T-helper 1 cell treated with Interleukin-12 subunit alpha and Interleukin-12 subunit beta and Interleukin-4 antibody, amounts not matched to agents 30 ng/mL and 1 ng/mL, for 36 hours (primary cell): Measurements from ENCODE around the gene CCAR1. TPM values are rescaled to one million over a fixed set of nuclear protein-coding genes. Genes with fewer than 3 reads are reported as not detected.
"Not testable (repeated sequence)": the region's sequence is repeated elsewhere in the genome, so short reads cannot be mapped to it uniquely, and the experiment has no call there.

Source experiments
- intact Hi-C: fragments of 100-400 bp; cut with micrococcal nuclease; formaldehyde crosslinking; loops from one replicate; pipeline ENCODE4 v1.15.1; 2024
- total RNA-seq: library from RNA; stranded (reverse); gene quantifications from 2 replicates; pipeline ENCODE4 v1.2.3, GENCODE V29; 2022

Gene CCAR1, protein sequence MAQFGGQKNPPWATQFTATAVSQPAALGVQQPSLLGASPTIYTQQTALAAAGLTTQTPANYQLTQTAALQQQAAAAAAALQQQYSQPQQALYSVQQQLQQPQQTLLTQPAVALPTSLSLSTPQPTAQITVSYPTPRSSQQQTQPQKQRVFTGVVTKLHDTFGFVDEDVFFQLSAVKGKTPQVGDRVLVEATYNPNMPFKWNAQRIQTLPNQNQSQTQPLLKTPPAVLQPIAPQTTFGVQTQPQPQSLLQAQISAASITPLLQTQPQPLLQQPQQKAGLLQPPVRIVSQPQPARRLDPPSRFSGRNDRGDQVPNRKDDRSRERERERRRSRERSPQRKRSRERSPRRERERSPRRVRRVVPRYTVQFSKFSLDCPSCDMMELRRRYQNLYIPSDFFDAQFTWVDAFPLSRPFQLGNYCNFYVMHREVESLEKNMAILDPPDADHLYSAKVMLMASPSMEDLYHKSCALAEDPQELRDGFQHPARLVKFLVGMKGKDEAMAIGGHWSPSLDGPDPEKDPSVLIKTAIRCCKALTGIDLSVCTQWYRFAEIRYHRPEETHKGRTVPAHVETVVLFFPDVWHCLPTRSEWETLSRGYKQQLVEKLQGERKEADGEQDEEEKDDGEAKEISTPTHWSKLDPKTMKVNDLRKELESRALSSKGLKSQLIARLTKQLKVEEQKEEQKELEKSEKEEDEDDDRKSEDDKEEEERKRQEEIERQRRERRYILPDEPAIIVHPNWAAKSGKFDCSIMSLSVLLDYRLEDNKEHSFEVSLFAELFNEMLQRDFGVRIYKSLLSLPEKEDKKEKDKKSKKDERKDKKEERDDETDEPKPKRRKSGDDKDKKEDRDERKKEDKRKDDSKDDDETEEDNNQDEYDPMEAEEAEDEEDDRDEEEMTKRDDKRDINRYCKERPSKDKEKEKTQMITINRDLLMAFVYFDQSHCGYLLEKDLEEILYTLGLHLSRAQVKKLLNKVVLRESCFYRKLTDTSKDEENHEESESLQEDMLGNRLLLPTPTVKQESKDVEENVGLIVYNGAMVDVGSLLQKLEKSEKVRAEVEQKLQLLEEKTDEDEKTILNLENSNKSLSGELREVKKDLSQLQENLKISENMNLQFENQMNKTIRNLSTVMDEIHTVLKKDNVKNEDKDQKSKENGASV
- 74.6 and 93.1 TPM in 2 replicates for total RNA-seq

DNA sequence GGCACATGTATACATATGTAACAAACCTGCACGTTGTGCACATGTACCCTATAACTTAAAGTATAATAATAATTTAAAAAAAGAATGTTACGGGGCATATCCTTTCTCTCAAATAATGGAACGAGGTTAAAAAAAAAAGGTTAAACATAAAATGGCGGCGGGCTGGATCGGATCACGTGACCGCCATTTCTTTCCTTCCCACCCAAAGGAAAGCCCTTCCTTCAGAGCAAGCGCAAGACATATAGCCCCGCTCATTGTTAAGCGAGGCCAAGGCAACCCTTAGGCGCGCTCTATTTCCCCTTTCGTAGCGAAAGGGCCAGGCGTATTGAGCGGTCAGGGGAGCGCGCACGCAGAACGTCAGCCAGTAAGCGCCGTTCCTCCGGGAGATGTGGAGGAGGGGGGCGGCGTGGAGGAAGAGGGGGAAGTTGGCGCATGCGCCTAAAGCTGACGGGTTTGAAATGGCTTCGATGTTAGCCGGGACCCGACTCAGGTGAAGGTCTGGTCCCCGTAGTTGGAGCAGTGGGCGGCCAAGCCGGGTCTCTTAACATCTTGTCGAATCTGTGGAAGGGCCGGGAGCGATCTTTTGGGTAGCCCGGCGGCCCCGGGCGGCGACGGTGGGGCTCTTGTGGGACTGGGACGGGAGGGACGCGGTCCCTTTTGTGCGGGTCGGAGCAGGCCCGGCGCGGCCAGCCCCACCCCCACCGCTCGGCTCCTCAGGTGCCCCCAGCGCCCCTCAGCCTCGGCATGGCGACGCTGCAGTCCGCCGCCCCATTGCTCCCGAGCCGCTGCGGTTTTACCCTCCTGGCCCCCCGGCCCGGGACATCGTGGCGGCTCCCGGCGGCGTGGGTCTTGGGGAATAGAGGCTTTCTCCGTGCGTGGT, at the start of gene CCAR1:
CCAR1 (plus strand) TSS at position 447 of the 880 bp plus-strand sequence. CDS start 1,266 bp downstream, outside the sequence.
- intact Hi-C loops: loop anchor here (1.0 to 5.0 kb wide), 15 partner anchors 121 to 1512 kb away; partner anchors contain the start of genes DDX50, DNA2, HERC4 and HNRNPH3

DNA sequence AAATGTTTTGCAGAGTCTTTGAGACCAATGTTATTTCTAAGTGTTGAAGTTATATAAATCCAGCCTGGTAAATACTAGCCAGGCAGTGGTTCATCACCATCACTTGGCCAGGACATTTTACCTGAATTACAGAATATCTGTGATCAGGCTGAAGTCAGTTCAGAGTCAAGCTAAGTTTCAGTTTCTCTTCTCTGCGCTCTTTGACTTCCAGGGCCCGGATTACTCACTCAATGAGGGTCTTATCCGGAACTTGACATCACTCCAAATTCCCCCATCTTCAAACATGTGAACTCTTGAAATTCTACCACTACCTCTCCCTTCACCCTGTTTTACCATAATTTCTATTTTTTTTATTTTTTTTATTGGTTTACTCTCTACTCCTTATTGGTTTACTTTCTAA, 36.6 kb upstream of the CCAR1 start:
- intact Hi-C loops: no loop called here

DNA sequence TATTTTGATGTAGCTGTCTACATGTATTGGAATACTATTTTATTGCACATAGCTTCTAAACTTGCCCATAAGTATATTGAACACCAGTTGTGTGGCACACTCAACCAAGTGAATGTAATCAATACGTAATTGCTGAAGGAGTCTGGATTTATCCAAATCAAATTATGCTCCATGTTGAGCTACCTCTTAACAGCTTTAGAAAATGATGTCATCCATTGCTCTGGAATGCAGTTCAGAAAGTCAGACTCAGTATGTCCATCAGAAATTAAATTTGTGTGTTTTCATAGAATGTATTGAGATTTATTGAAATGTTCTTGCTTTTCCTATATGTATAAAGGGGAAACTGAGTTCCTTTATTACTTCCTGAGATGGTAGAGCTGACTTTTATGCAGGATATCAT, 25.0 kb upstream of the CCAR1 start:
- intact Hi-C loops: no loop called here

DNA sequence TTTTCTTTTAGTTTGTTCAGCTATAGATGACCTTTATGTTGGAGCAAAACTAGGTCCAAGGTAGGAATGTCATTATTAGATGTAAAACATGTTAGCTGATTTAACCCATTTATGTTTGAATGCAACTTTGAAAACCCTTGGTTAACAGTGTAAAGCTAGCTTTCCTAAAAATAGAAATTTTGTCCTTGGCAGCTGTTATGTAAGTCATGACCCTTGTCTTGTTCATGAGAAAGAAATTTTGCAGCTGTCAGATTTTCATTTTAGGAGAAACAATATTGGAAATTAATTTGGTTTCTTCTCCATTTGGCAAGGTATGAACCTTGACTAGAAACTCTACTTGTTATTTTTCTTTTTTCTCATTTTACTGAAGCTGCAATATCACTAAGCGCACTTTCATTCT, 23.9 kb upstream of the CCAR1 start:
- intact Hi-C loops: no loop called here

DNA sequence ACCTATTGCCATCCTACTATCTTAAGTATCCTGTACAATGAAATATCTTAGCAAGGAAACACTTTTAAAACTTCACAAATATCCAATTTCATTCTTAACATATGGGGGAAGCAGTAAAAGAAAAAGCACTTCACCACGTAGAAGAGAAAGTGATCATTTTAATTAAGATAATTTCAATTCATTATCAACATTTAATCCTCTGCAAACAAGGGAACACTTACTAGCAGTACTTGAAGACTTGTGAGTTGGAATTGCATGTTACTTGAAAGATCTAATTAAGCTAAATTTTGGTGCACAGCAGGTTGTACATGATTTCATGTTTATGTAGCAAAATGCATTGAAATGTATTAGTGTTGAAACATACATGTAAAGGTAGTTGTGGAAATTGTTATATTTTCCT, 20.8 kb upstream of the CCAR1 start:
- intact Hi-C loops: no loop called here

DNA sequence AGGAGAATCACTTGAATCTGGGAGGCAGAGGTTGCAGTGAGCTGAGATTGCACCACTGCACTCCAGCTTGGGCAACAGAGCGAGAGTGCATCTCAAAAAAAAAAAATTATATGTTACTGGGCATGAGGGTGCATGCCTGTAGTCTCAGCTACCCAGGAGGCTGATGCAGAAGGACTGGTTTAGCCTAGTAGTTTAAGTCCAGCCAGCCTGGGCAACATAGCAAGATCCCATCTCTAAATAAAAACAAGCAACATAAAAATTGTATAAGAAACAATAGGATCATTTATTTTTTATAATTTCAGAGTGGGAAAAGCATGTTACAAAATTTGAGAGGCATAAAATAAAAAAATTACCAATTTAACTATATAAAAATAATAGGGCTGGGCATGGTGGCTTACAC, 15.5 kb upstream of the CCAR1 start:
- intact Hi-C loops: no loop called here

DNA sequence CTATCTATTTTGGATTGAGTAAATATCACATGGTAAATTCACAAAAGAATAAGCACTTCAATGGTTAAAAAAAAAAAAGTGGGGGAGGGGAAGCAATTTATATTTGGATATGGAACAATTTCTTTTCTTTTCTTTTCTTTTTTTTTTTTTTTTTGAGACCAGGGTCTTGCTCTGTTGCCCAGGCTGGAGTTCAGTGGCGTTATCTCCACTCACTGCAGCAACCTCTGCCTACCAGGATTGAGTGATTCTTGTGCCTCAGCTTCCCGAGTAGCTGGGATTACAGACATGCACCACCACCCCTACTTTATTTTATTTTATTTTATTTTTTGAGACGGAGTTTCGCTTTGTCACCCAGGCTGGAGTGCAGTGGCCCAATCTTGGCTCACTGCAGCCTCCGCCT, 12.1 kb upstream of the CCAR1 start:
- intact Hi-C loops: not testable (repeated sequence)

DNA sequence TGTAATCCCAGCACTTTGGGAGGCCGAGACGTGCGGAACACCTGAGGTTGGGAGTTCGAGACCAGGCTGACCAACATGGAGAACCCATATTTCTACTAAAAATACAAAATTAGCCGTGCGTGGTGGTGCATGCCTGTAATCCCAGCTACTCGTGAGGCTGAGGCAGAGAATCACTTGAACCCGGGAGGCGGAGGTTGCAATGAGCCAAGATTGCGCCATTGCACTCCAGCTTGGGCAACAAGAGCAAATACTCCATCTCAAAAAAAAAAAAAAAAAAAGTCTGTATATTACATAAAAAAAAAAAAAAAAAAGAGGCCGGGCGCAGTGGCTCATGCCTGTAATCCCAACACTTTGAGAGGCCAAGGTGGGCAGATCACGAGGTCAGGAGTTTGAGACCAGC, 8.0 kb upstream of the CCAR1 start:
- intact Hi-C loops: not testable (repeated sequence)

DNA sequence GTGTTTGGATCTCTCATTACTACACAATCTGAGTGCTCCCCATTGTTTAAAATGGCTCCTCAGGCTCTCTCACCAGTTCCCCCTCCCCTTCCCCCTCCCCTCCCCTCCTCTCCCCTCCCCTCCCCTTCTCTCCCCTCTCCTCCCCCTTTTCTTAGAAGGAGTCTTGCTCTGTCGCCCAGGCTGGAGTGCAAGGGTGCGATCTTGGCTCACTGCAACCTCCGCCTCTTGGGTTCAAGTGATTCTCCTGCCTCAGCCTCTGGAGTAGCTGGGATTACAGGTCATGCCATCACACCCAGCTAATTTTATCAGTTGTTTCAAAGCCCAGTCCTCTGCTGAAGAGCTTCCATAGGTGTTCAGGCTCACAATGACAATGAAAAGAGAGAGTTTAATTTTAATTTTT, 3.6 kb upstream of the CCAR1 start:
- intact Hi-C loops: no loop called here

DNA sequence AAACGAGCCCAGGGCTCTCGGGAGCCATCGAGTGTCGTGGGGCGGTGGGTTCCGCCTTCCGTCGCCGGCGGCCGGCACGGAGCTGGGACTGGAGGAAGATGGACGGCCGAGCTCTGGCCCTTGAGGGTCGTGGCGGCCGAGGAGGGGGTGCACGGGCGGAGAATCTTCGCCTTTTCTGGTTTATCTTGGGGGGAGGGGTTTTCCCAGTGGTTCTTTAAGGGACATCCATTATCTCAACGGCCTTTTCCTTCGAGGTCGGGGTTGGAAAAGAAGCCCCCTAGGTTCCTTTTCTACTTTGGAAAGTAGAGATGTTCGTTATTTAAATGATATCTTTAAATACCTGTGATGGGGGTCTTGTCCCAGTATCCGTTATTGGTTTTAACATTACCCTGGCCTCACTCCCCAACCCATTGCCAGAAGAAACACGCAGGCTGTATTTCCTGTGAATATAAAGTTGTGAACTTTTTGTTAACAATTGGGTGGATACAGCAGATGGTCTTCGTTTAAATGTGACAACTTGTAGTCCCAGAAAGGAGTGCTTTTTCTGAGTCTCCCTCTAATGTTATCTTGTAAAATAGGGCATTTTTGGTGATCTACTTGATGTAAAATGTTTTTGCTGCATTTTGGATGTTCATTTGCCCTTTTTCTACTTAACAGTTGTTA, 765 bp downstream of the CCAR1 start:
- intact Hi-C loops: loop anchor here (1.0 to 5.0 kb wide), 15 partner anchors 122 to 1511 kb away; partner anchors contain the start of genes DDX50, DNA2, HERC4 and HNRNPH3

DNA sequence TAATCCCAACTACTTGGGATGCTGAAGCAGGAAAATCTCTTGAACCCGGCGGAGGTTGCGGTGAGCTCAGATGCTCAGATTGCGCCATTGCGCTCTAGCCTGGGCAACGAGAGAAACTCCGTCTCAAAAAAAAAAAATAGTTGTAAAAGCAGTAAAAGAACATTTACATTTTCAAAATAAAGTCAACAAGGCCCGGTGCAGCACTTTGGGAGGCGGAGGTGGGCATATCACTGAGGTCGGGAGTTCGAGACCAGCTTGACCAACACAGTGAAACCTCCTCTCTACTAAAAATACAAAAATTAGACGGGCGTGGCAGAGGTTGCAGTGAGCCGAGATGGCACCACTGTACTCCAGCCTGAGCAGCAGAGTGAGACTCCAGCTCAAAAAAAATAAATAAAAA, 4.0 kb downstream of the CCAR1 start:
- intact Hi-C loops: no loop called here

DNA sequence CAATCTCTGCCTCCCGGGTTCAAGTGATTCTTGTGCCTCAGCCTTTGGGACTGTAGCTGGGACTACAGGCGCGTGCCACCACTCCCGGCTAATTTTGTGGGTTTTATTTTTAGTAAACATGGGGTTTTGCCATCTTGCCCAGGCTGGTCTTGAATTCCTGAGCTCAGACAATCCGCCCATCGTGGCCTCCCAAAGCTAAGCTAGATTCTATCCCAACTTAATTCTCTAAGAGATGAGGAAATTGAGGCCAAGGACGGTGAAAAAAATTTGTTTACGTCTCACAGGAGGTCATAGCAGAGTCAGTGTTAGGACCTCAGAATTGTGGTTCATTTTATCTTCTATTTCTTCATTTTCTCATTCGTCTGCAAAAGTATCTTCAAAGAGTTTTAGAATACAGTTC, 6.1 kb downstream of the CCAR1 start:
- intact Hi-C loops: no loop called here

DNA sequence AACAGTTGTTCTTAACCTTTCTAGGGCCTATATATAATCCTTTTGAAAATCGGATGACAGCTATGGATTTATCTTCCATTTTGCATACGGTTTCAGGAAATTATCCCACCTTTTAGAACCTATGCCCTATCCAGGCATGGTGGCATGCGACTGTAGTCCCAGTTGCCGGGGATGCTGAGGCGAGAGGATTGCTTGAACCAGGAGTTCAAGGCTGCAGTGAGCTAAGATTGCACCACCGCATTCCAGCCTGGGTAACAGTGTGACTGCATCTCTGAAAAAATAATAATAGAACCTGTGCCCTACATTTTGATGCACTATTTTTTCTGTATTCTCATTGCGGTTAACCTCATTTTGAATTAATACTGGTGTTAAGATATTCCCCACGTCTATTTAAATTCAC, 11.6 kb downstream of the CCAR1 start:
- intact Hi-C loops: no loop called here

DNA sequence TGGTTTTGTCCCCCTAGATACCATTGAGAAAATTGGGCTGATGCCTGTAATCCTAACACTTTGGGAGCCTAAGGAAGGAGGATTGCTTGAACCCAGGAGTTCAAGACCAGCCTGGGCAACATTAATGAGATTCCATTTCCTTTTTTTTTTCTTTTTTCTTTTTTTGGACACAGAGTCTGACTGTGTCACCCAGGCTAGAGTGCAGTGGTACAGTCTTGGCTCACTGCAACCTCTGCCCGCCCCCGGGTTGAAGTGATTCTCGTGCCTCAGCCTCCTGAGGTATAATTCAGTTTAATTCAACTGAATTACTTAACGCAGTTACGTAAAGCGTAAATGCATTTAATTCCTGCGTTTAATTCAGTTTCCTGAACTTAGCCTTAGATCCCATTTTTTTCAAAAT, 13.3 kb downstream of the CCAR1 start:
- intact Hi-C loops: no loop called here

DNA sequence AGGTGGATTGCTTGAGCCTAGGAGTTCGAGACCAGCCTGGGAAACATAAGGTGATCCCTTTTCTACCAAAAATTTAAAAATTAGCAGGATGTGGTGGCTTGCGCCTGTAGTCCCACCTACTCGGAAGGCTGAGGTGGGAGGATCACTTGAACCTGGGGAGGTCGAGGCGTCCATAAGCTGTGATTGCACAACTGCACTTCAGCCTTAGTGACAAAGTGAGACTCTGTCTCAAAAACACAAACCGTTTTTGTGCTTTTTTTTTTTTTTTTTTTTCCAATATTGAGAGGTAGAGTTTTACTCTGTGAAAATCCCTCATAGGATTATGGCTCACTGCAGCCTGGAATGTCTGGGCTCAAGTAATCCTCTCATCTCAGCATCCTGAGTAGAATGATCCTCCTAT, 14.1 kb downstream of the CCAR1 start:
- intact Hi-C loops: no loop called here

DNA sequence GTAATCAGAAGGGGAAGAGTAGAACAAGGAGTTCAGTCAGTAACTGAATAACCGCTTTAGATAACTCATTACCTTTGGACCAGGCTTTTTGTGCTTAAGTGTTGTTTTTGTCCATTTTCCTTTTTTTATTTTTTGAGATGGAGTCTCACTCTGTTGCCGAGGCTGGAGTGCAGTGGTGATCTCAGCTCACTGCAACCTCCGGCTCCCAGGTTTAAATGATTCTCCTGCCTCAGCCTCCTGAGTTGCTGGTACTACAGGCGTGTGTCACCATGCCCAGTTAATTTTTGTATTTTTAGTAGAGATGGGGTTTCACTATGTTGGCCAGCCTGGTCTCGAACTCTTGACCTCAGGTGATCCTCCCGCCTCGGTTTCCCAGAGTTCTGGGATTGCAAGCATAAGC, 14.7 kb downstream of the CCAR1 start:
- intact Hi-C loops: not testable (repeated sequence)

DNA sequence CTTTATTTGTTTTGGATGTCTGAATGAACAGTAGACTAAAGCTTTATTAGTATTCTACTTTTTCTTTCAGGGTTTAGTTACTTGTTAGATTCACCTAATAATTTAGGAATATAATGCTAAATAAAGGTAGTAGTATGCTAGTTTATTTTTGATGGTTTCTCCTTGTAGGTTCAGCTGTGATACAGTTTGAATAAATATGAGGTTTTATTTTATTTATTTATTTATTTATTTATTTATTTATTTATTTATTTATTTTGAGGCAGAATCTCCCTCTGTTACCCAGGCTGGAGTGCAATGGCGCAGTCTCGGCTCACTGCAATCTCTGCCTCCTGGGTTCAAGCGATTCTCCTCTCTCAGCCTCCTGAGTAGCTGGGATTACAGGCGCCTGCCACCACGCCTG, 19.6 kb downstream of the CCAR1 start:
- intact Hi-C loops: not testable (repeated sequence)

DNA sequence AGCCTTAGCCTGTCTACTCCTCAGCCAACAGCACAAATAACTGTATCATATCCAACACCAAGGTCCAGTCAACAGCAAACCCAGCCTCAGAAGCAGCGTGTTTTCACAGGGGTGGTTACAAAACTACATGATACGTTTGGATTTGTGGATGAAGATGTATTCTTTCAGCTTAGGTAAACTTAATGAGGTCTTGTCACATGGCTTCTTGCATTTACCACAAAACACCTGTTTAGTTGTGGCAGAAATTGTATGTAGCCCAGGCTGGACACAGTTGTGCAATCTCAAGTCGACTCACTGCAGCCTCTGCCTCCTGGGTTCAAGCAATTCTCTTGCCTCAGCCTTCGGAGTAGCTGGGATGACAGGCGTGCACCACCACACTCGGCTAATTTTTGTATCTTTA, 21.4 kb downstream of the CCAR1 start:
- intact Hi-C loops: no loop called here

DNA sequence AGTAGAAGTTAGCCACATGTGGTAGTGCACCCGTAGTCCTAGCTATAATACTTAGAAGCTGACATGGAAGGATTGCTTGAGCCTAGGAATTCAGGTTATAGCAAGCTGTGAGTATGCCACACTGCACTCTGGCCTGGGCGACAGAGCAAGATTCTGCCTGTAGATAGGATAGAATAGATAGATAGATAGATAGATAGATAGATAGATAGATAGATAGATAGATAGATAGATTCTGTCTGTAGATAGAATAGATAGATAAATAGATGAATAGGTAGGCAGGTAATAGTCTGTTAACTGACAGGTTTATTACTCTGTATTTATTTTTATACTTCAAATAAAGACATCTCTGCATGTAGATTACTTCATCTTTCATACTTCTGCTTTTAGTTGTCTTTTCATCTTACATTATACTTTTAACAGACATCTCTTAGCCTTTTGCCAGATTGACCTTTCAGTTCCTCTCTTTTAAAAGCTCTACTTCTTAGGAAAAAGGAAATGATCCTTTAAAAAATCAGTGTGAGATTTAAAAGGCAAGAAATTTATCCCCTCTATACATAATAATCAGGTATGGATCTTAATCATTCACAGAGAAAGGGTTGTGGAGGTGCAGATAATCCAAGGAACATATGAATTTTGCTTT, 31.8 kb downstream of the CCAR1 start:
- intact Hi-C loops: no loop called here

DNA sequence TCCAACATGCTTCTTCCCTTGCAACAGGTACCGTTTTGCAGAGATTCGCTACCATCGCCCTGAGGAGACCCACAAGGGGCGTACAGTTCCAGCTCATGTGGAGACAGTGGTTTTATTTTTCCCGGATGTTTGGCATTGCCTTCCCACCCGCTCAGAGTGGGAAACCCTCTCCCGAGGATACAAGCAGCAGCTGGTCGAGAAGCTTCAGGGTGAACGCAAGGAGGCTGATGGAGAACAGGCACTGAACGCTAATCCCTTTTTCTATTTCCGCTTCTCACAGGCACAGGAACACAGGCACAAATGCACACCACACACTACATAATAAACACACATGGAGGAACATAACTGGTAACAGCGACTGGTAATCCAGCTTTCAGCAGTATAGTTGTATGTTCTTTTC, 35.2 kb downstream of the CCAR1 start:
- intact Hi-C loops: no loop called here
